Ishikawa (cell line): ENCODE data around the gene LRRC4.

ENCODE experiments used
- CEBPB ChIP-seq: IDR thresholded peaks from 2 replicates; pipeline ENCODE4 v1.6.1; 2012
- CREB1 ChIP-seq: IDR thresholded peaks from 2 replicates; pipeline ENCODE4 v1.6.1; 2012; ENCODE audit warnings: low read depth
- EGR1 ChIP-seq: IDR thresholded peaks from 2 replicates; pipeline ENCODE4 v1.6.1; 2012
- EP300 ChIP-seq: IDR thresholded peaks from 2 replicates; pipeline ENCODE4 v1.6.1; 2012; ENCODE audit warnings: borderline replicate concordance
- FOXM1 ChIP-seq: IDR thresholded peaks from 2 replicates; pipeline ENCODE4 v1.6.1; 2012; ENCODE audit warnings: low read depth, borderline replicate concordance
- NFIC ChIP-seq: IDR thresholded peaks from 2 replicates; pipeline ENCODE4 v1.6.1; 2012
- RAD21 ChIP-seq: IDR thresholded peaks from 2 replicates; pipeline ENCODE4 v1.6.1; 2012; ENCODE audit warnings: low read depth
- TAF1 ChIP-seq: IDR thresholded peaks from 2 replicates; pipeline ENCODE4 v1.6.1; 2012; ENCODE audit warnings: low read depth, mild to moderate bottlenecking
- TCF12 ChIP-seq: IDR thresholded peaks from 2 replicates; pipeline ENCODE4 v1.6.1; 2012; ENCODE audit warnings: low read depth
- TEAD4 ChIP-seq: IDR thresholded peaks from 2 replicates; pipeline ENCODE4 v1.6.1; 2012
- YY1 ChIP-seq: IDR thresholded peaks from 2 replicates; pipeline ENCODE4 v1.6.1; 2012; ENCODE audit warnings: low read depth
- ZBTB7A ChIP-seq: IDR thresholded peaks from 2 replicates; pipeline ENCODE4 v1.6.1; 2012; ENCODE audit warnings: low read depth
- TF ChIP-seq, protein P1 (sequence below): IDR thresholded peaks from 2 replicates; pipeline ENCODE4 v1.6.1; 2012
- TF ChIP-seq, protein P2 (sequence below): IDR thresholded peaks from 2 replicates; pipeline ENCODE4 v1.6.1; 2012
- TF ChIP-seq, protein P3 (sequence below): IDR thresholded peaks from 2 replicates; pipeline ENCODE4 v1.6.1; 2012; ENCODE audit warnings: low read depth, mild to moderate bottlenecking

The LRRC4 gene

DNA sequence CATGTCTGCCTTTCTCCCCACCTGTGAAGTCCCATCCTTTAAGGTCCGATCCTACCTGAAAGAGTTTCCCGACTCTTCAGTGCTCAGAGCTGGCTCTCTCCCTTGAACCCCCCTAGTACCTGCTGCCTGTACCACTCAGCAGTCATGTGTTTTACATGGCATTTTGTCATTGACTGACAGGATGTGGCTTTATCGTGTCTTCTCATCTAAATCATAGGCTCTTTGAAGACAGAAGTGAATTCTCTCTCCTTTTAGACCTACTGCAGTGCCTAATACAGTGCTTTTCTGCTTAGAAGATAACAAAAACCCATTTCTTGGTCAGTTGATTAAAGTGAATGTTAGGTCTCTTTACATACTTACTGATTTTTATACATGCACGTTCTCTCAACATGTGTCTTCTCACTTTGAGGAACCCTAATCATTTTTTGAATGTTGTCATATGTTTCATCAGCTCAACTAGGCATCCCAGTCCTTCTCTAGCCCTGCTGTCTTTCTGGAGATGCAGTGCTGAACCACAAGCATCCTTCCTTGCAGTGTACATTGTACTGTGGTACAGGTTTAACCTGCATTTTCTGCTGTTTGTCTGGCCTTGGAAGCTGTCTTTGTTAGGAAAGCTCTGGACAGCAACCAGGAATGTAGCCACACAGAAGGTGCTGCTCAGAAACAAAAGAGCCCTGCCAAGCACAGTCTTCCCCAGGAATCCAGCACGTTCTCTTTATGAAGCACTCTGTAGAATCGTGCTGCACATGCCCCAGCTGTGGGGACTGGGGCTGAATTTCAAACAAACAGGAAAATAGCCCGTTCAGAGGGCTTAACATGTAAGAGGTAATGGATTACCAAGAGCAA lies 28.1 kb upstream of the LRRC4 start:
- no peak for TF ChIP-seq CREB1
- TF ChIP-seq, protein P1, sequence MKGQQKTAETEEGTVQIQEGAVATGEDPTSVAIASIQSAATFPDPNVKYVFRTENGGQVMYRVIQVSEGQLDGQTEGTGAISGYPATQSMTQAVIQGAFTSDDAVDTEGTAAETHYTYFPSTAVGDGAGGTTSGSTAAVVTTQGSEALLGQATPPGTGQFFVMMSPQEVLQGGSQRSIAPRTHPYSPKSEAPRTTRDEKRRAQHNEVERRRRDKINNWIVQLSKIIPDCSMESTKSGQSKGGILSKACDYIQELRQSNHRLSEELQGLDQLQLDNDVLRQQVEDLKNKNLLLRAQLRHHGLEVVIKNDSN, result no peak
- TF ChIP-seq FOXM1, result no peak
- no peak for TF ChIP-seq EP300
- TF ChIP-seq EGR1, result no peak

DNA sequence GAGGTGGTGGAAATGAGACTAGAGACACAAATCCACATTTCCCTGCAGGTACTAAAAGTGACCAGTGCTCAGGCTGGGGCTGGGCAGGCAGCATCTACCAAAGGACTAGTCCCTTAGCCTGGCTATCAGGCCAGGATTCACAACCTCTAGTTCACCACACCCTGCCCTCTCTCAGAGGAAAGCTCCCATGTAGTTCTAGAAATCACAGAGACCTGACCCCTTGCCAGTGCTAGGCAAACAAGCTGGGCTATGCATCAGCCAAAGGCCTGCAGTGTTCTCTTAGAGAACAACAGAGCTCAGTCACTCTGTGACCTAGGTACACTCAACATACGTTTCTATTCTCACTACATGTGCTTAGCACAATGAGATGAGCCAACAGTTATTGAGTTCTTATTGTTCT lies 26.7 kb upstream of the LRRC4 start:
- TF ChIP-seq RAD21, result no peak

DNA sequence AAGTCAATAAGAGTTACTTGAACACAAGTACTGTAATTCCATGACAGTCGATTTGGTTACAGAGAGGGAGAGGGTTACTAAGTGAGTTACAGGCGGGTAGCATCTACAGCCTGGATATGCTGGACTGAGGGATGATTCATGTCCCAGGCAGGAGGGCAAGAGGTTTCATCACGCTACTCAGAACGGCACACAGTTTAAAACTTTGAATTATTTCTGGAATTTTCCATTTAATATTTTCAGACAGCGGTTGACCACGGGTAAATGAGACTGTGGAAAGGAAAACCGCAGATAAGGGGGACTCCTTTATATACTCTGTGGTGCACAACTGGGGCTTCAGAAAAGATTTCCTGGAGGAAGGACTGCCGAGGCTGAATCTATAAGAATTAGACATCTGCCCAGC lies 25.7 kb upstream of the LRRC4 start:
- no peak for TF ChIP-seq CREB1
- no peak for TF ChIP-seq ZBTB7A
- TF ChIP-seq, protein P2, sequence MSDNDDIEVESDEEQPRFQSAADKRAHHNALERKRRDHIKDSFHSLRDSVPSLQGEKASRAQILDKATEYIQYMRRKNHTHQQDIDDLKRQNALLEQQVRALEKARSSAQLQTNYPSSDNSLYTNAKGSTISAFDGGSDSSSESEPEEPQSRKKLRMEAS, result no peak
- no peak for TF ChIP-seq RAD21
- TF ChIP-seq FOXM1, result no peak
- no peak for TF ChIP-seq TAF1
- TF ChIP-seq EP300, result no peak
- TF ChIP-seq CEBPB, result no peak
- TF ChIP-seq, protein P1, result no peak
- TF ChIP-seq YY1, result no peak
- TF ChIP-seq NFIC, result no peak
- TF ChIP-seq, protein P3, sequence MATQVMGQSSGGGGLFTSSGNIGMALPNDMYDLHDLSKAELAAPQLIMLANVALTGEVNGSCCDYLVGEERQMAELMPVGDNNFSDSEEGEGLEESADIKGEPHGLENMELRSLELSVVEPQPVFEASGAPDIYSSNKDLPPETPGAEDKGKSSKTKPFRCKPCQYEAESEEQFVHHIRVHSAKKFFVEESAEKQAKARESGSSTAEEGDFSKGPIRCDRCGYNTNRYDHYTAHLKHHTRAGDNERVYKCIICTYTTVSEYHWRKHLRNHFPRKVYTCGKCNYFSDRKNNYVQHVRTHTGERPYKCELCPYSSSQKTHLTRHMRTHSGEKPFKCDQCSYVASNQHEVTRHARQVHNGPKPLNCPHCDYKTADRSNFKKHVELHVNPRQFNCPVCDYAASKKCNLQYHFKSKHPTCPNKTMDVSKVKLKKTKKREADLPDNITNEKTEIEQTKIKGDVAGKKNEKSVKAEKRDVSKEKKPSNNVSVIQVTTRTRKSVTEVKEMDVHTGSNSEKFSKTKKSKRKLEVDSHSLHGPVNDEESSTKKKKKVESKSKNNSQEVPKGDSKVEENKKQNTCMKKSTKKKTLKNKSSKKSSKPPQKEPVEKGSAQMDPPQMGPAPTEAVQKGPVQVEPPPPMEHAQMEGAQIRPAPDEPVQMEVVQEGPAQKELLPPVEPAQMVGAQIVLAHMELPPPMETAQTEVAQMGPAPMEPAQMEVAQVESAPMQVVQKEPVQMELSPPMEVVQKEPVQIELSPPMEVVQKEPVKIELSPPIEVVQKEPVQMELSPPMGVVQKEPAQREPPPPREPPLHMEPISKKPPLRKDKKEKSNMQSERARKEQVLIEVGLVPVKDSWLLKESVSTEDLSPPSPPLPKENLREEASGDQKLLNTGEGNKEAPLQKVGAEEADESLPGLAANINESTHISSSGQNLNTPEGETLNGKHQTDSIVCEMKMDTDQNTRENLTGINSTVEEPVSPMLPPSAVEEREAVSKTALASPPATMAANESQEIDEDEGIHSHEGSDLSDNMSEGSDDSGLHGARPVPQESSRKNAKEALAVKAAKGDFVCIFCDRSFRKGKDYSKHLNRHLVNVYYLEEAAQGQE, result no peak
- no peak for TF ChIP-seq TEAD4
- no peak for TF ChIP-seq EGR1
- no peak for TF ChIP-seq TCF12

DNA sequence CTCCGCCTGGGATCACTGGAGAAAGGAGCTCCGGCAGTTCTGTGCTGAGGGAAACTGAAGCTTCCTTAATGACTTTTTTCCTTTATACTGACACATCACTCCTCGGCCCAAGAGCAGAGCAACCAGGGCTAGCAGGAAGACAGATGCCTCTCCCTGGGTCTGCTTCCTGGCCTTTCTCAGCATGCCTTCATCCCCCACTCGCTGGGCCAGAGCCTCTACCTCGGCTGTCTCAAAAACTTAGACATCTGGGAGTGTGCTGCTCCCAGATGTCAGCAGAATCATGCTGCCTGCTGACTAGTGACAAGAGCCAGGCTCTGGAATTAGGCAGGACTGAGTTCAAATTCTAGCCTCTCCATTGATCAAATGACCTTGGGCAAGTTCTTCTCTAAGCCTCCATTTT lies 24.4 kb upstream of the LRRC4 start:
- no peak for TF ChIP-seq EP300
- TF ChIP-seq TEAD4, result no peak
- TF ChIP-seq, protein P2, result no peak
- no peak for TF ChIP-seq TCF12
- TF ChIP-seq RAD21, result no peak
- TF ChIP-seq, protein P3, result no peak
- TF ChIP-seq EGR1, result no peak
- no peak for TF ChIP-seq TAF1
- TF ChIP-seq, protein P1, result no peak

DNA sequence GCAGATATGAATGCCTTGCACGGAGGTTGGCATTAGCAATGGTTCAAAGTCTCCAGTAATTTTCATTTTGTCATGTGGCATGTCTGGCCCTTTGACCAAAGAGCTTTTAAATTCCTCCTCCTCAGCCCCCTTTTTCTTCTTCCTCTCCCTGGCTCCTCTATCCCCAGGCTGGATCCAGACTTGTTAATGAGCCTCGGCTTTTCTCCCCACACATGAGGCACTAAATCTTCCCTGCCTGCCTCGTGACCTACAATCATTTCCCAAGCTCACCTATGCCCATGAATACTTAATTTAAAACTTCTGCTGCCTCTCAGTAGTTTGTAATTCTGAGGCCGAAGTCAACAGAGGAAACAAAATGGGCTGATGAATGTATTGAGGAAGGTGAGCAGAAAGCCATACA lies 23.3 kb upstream of the LRRC4 start:
- TF ChIP-seq TCF12, result no peak
- no peak for TF ChIP-seq RAD21
- TF ChIP-seq CREB1, result no peak
- TF ChIP-seq EGR1, result no peak
- TF ChIP-seq, protein P1, result no peak
- TF ChIP-seq FOXM1, result no peak
- TF ChIP-seq, protein P3, result no peak
- TF ChIP-seq TEAD4, result no peak
- TF ChIP-seq YY1, result no peak
- TF ChIP-seq EP300, result no peak
- no peak for TF ChIP-seq ZBTB7A
- TF ChIP-seq, protein P2, result no peak
- no peak for TF ChIP-seq CEBPB
- no peak for TF ChIP-seq NFIC
- no peak for TF ChIP-seq TAF1
